ENCODE results near the gene JPH3.

DNA sequence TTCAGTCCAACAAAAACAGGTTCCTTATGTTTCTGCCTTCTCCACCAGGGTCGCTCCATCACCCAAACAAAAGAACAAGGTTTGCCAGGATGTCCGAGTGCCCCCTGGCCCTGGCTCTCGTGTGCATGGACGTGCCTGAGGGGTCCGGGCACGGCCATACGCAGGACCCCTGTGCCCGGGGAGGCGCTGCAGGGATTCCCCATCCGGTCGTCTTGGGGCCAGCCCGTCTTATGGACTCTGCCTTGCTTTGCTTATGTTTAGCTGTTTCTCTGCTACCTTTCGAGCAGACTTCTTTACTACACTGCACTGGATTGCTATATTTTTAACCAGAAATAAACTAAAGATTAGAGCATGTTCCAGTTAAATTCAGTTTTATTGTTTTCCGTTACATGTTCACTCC is 95.5 kb downstream of the JPH3 start:
- TF ChIP-seq, protein P1, sequence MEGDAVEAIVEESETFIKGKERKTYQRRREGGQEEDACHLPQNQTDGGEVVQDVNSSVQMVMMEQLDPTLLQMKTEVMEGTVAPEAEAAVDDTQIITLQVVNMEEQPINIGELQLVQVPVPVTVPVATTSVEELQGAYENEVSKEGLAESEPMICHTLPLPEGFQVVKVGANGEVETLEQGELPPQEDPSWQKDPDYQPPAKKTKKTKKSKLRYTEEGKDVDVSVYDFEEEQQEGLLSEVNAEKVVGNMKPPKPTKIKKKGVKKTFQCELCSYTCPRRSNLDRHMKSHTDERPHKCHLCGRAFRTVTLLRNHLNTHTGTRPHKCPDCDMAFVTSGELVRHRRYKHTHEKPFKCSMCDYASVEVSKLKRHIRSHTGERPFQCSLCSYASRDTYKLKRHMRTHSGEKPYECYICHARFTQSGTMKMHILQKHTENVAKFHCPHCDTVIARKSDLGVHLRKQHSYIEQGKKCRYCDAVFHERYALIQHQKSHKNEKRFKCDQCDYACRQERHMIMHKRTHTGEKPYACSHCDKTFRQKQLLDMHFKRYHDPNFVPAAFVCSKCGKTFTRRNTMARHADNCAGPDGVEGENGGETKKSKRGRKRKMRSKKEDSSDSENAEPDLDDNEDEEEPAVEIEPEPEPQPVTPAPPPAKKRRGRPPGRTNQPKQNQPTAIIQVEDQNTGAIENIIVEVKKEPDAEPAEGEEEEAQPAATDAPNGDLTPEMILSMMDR (IDR thresholded peaks at IDR 0.05; ENCODE audit: poor library complexity): no peak
- TF ChIP-seq EZH2 (IDR thresholded peaks at IDR 0.05; ENCODE audit: borderline replicate concordance): no peak
